Testis (tissue), 3 donors: Measurements from ENCODE around the gene SATB1. TPM values are rescaled to one million over a fixed set of nuclear protein-coding genes. Genes with fewer than 3 reads are reported as not detected.

Experiments used
- DNase-seq: peaks from one replicate; pipeline ENCODE4 v3.0.0-alpha.2; 2019
- H3K27ac ChIP-seq, 2 donors: fragments of 200-600 bp; sonication (generic); one replicate each; pipeline ENCODE4 v1.5.1; 2019
- H3K27me3 ChIP-seq: fragments of 200-600 bp; sonication (generic); one replicate; pipeline ENCODE4 v1.5.1; 2019
- H3K36me3 ChIP-seq: fragments of 200-600 bp; sonication (generic); one replicate; pipeline ENCODE4 v1.5.1; 2017; ENCODE audit warnings: low read depth; ENCODE audit errors: missing control alignments
- H3K4me1 ChIP-seq: fragments of 200-600 bp; sonication (generic); one replicate; pipeline ENCODE4 v1.5.1; 2019
- H3K4me3 ChIP-seq, 2 donors: fragments of 200-600 bp; sonication (generic); one replicate each; pipeline ENCODE4 v1.5.1; 2017 to 2019
- H3K9me3 ChIP-seq: fragments of 200-600 bp; sonication (generic); one replicate; pipeline ENCODE4 v1.5.1; 2017
- CTCF ChIP-seq, 3 experiments: fragments of 450-650 bp in 2 of 3; fragments of 200-600 bp in 1 of 3; sonication (generic) in 1 of 3; IDR thresholded peaks; one replicate each; pipeline ENCODE4 v1.5.1; 2016 to 2019; ENCODE audit warnings: antibody characterized with exemption in 3 of 3, mild to moderate bottlenecking in 2 of 3, moderate library complexity in 1 of 3
- POLR2A ChIP-seq: fragments of 450-650 bp; IDR thresholded peaks from one replicate; pipeline ENCODE4 v1.6.1; 2017; ENCODE audit warnings: antibody characterized with exemption, mild to moderate bottlenecking, moderate library complexity
- WGBS, 2 donors: methylation state at CpG; one replicate each; pipeline ENCODE4 v1.1.5; 2018; 5-methylcytosine and 5-hydroxymethylcytosine counted together
- intact Hi-C: fragments of 100-400 bp; cut with DNase I; formaldehyde crosslinking; loops from one replicate; pipeline ENCODE4 v1.15.1; 2023; ENCODE audit warnings: low total_unique reads
- polyA plus RNA-seq: library from polyadenylated mRNA; stranded (reverse); fragments of 350-450 nt; fragmentation: Illumina TruSeq; extraction: RNeasy Lipid Tissue Mini Kit (QIAGEN cat#74804); gene quantifications from one replicate; pipeline ENCODE4 v1.2.3, GENCODE V29; 2014; ENCODE audit warnings: low read depth, low replicate concordance; ENCODE audit not compliant: insufficient read depth
- total RNA-seq, 2 donors: library from RNA; depleted of rRNA; stranded (reverse); fragments of >200 nt; gene quantifications; one replicate each; pipeline ENCODE4 v1.2.3, GENCODE V29; 2016

SATB1 gene
- total and polyA plus RNA-seq, 3 donors from 2014 or later = 12.6 to 44.4 (median 36.1) TPM

DNA sequence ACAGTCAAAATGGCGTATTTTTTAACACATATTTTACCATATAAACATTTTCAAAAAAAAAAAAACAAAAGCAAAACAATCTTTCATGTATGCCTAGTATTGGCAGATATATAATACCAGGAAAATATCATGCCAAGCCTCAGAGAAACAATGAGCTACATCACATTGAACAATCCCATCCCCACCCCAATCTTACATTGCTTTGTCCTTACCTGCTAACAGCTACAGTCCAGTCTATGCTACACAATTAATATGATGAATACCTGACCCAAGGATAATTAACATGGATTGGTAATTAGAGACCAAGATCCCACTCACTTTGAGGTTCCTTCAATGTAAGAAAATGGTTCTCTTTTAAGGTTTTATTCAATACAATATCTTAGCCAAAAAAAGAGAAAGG, 7.6 kb upstream of the SATB1 start:
- no peaks in the 10 kb centered on the region for H3K4me1 ChIP-seq
- no peaks in the 10 kb centered on the region for H3K27me3 ChIP-seq
- no peak overlapping the region for H3K27ac ChIP-seq
- intact Hi-C loops = no loop called here
- H3K9me3 ChIP-seq = no peaks in the 10 kb centered on the region
- 90 to 91% methylated on average over 1 of the region's 1 CpG for WGBS, 2 donors
- no peak for DNase-seq
- H3K36me3 ChIP-seq = no peaks in the 10 kb centered on the region
- H3K4me3 ChIP-seq = no peak overlapping the region
- TF ChIP-seq CTCF (IDR thresholded peaks at IDR 0.05) (no peak), POLR2A (no peak)

GRCh38 chr3:18431266-18431665, 6.1 kb upstream of the SATB1 start:
- H3K9me3 ChIP-seq = no peaks in the 10 kb centered on the region
- peaks cover 7% of the 10 kb centered on the region for H3K4me1 ChIP-seq
- 71 to 87% methylated on average over 3 of the region's 3 CpGs for WGBS, 2 donors
- H3K27ac ChIP-seq = no peak overlapping the region
- no peak for DNase-seq
- TF ChIP-seq CTCF (IDR thresholded peaks at IDR 0.05) = no peak
- H3K36me3 ChIP-seq = no peaks in the 10 kb centered on the region
- intact Hi-C loops = no loop called here
- no peak overlapping the region for H3K4me3 ChIP-seq
- no peaks in the 10 kb centered on the region for H3K27me3 ChIP-seq

DNA sequence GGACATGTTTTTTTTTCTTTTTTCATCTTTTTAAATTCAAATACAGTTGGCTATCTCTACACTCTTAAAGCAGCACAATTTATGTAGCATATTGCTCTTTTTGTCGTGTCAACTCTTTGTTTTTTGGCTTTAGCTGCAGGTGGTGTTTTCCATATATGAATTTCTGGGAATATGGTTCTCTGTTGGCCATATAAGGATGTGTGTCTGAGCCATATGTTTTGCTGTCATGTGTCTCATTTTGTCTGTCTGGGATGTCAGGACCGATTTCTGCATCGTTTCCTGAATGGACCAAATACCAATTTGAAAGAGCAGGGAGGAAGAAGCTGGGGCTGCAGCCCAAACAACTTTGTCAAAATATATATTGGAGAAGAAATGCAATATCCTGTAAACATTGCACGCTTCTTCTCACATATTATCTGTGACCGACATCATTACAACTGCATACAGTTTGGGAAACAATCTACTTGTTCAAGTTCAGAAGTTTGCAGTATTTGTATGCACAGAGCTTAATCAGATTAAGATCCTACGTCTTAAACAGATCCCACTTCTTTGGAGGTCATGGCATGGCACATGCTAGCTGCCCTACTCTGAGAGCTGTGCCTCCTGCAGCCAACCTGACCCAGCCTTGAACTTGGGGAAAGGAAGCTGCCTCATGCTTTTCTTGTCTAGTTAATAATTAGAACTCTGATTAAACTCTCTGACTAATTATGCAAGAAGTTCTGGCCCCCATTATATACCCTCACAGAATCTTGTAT, 4.0 kb upstream of the SATB1 start:
- H3K27ac ChIP-seq = no peak overlapping the region
- WGBS, 2 donors = 68 to 80% methylated on average over 6 of the region's 6 CpGs
- DNase-seq = no peak
- no peaks in the 10 kb centered on the region for H3K9me3 ChIP-seq
- no peak for TF ChIP-seq CTCF (IDR thresholded peaks at IDR 0.05)
- no peak for TF ChIP-seq POLR2A
- intact Hi-C loops = no loop called here
- H3K4me3 ChIP-seq = no peak overlapping the region
- H3K36me3 ChIP-seq = no peaks in the 10 kb centered on the region
- no peaks in the 10 kb centered on the region for H3K27me3 ChIP-seq
- H3K4me1 ChIP-seq = peaks cover 11% of the 10 kb centered on the region

- Histone ChIP-seq H3K27ac (no peak overlapping the region), H3K27me3 (no peaks in the 10 kb centered on the region), H3K4me3 (no peak overlapping the region), H3K4me1 (peaks cover 11% of the 10 kb centered on the region), H3K36me3 (no peaks in the 10 kb centered on the region), H3K9me3 (no peaks in the 10 kb centered on the region)
- DNase-seq = no peak
- TF ChIP-seq POLR2A (no peak), CTCF (IDR thresholded peaks at IDR 0.05) (no peak)
- intact Hi-C loops = no loop called here
- WGBS, 2 donors = 81 to 82% methylated on average over 1 of the region's 1 CpG
These were observed 2.9 kb upstream of the SATB1 start for GRCh38 chr3:18428036-18428435.

DNA sequence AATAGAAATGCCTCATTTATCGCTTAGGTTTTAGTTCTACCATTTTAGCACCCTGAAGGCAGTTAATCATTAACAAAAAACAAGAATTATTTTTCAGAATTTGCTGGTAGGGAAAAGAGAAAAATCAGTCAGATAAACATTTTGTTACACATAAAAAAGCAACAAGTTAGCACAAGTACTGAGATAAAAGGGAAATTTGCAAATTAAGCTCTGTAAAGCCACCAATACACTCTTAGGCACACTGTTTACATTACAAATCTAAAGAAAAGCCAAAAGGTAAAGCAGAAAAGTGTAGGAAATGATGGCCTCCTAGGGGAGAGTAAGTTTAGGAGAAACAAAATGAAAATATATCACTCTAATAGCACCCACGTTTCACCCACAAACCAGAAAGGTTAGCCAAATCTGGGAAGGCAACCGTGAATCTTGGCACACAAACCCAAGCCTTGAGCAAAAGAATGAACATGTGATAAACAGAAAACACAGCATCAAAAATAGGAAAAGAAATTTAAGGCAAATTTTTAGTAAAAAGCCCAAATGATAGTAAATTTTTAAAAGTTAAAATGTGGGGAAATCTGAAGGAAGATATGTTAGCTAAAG, 1.6 kb upstream of the SATB1 start:
- intact Hi-C loops = no loop called here
- 35 to 41% methylated on average over 3 of the region's 3 CpGs for WGBS, 2 donors
- H3K27ac ChIP-seq = no peak overlapping the region
- peaks cover 11% of the 10 kb centered on the region for H3K4me1 ChIP-seq
- no peaks in the 10 kb centered on the region for H3K36me3 ChIP-seq
- TF ChIP-seq POLR2A (no peak), CTCF (IDR thresholded peaks at IDR 0.05) (no peak)
- no peaks in the 10 kb centered on the region for H3K27me3 ChIP-seq
- no peak for DNase-seq
- no peaks in the 10 kb centered on the region for H3K9me3 ChIP-seq
- no peak overlapping the region for H3K4me3 ChIP-seq
